Stimulated activated CD8-positive, alpha-beta memory T cell treated with anti-CD3 and anti-CD28 coated beads, Interleukin-15, amount 100 ng/mL, for 1 hour (primary cell): Measurements from ENCODE around the gene PIGR.

Experiments
- DNase-seq: peaks from one replicate; pipeline ENCODE4 v3.0.0-alpha.2; 2020; ENCODE audit warnings: low read depth

PIGR gene

DNA sequence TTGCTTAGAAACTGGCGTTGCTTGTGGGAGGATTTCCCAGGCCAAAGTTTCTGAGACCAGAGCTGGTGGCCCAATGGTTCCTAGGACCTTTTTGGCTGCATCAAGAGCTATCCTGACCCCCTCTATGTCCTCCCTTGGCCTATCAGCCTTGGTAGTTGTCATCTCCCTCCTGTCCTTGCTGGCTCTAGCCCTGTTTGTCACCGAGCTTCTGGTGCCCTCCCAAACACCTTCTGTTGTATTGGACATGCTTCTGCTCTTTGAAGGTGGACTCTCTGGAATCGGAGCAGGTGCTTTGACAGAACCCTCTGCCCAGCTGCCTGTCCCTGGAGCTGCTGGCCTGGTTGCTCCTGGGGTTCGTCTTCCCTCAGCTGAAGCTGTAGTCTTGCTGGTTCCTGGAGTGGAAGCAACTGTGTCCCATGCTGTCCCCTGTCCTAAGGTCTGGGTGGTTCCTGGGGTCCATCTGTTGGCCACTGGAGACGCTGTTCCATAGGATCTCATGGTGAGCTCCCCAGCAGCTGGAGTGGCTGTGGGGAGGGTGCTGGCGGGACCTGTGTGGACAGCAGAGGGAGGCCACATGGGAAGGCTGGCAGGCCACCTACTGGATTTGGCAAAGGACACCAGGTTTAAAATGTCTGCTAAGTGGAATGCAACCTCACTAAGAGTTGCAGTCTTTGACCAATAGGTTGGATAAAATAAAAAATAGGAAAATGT lies 14.6 kb upstream of the PIGR start:
- DNase-seq = no peak

DNA sequence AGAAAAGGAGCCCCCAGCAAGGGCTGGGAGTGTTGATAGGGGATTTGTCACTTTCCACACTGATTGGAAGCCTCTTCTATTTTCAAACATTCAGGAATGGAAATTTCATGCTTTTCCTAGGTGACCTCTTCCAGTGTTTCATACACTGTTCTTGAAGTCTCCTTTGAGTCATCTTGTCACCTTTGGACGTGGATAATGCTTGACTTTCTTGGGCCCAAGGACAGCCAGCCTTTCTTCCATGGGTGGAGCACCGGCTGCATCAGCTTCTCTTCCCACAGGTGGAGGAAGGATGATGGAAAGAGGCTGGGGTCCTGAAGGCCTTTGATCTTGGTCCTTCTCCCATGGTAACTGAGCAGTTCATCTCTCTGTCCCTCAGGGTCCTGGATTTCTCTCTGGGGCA lies 11.9 kb upstream of the PIGR start:
- DNase-seq = no peak

DNA sequence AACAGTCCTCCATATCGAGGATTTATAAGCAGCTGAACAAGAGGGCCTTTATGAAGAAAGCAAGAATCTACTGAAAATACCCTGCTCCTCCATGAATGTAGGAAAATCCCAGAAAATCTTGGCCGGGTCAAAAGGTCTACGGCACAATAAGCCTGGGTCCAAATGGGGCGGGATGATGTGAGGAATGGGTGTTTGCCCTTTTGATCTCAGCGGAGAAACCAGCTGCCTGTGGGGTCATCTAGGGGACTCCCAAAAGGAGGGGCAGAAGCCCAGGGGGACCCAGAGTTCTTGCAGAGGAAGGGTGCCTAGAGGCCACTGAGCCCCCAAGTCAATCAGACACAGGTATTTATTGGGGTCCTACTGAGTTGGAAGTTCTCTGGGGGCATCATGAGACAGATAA lies 11.4 kb upstream of the PIGR start:
- DNase-seq = no peak

DNA sequence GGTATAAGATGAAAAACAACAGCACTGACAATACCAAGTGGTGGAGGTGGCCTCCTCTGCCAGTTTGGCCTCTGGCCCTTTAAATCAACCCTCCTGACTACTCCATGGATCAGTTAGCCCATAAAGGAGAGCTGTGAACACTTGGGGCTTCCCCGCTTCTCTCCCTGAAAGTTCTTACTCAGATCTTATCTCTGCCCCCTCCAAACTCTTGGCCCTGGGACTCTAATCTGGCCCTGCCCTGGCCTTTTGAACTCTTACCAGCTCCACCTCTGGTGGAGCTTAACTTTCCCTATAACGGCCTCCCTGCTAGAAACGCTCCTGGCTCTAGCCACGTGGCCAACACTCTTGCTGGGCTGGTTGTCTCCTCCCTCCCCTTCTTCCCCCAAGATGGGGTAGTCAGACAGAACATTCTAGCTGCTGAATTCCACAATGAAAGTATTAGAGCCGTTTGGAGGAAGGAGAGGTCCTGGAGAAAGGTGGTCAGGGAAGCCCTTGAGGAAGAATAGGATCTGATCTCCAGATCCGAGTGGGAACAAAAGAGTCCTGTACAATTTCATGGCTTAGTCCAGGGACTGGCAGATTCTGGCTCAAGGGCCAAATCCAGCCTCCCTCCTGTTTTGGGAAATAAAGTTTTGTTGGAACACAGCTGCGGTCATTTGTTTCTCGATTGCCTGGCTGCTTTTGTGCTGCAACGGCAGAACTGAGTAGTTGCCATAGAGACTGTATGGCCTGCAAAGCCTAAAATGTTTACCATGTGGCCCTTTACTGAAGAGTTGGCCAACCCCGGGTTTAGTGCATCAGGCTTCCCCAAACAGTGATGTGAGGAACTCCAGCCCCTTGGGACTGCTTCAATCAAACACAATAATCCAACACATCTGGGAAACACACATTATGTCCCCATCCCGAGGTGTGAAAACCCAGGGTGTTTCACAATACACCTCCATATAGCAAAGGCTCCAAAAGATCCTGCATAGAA lies 9.5 kb upstream of the PIGR start:
- DNase-seq = no peak

DNA sequence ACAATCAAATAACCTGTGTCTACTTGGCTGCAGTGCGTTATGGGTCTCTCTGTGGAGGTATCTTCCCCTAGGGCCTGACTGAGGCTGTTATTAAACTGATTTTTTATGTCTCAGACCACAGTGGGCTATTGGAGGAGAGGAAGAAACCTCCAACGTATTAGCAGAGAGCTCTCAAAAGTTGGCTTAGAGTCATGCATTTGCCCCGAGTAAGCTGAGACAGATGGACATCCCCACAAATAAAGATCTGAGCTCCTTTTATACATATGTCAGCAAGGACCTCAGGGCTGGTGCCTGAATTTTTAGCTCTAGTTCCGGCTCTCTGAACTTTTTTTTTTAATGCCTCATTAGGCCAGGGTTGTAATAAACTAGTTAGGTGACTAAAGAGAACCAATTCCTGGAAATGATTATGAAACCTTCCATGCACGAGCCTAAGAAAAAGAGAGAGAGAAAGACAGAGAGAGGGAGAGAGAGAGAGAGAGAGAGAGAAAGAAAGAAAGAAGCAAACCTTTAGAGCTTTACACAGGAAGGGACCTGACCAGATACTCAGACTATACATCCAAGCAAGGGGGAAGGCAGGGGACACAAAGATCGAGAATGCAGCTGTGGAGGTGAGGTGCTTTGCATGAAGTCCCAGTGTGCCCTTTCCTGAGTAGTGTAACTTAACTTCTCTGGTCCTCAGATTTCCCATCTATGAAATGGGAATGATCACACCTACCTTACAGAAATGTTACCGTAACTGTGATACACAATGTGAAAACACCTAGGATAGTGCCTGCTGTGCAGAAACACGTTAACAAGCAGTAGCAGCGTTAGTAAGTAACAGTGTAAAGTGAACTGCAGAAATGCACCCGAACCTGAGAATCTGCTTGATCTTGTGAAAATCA lies 8.4 kb upstream of the PIGR start:
- no peak for DNase-seq

DNA sequence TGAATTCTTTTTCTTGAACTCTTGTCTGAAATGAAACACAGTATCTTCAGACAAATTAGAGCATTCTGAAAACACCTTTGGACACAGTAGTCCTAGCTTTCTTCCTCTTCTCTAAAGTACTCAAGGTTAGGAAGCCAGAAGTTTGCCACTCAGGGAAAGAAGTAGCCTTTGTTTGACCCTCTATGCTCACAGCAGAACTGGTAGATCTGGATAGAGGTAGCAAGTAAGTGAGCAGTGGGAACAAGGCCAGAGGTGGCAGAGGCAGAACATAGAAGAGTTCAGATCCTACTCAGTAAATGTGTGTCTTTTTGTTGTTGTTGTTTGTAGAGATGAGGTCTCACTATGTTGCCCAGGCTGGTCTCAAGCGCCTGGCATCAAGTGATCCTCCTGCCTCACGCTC lies 7.4 kb upstream of the PIGR start:
- DNase-seq = no peak

DNA sequence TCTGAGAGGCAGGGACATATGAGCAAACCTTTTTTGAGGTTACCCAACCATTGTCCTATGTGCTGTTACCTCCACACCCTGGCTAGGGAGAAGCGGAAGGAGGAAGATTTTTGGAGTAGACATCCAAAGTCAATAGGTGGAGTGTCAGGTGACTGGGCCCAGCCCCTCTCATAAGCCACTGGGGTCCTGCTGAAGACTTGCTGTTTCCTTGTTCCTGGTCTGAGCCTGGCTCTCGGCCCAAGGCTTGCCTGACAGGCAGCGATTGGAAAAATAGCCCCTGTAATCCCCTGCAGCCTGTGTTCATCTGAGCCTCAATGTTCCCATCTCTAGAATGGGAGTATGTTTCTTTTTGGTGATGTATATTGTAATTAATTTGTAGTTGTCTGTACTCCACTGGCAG lies 6.9 kb upstream of the PIGR start:
- DNase-seq = no peak

DNA sequence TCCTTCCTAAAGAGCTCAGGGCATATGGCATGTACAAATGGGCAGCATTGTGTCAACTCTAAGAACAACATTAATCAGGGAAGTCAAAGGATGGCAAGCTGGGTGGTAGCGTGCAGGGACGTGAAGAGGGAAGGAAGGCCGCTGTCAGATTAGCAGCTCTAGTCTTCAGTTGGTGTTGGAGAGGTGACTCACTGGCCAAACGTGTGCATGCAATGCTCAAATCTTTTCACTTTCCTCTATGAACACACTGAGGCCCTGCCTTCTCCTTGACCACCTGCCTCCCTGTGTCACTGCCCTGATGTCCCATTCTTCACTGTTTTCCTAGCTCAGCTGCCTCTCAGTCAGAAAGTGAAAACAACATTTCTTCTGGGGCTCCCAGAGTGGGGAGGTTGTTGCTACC lies 5.9 kb upstream of the PIGR start:
- no peak for DNase-seq

DNA sequence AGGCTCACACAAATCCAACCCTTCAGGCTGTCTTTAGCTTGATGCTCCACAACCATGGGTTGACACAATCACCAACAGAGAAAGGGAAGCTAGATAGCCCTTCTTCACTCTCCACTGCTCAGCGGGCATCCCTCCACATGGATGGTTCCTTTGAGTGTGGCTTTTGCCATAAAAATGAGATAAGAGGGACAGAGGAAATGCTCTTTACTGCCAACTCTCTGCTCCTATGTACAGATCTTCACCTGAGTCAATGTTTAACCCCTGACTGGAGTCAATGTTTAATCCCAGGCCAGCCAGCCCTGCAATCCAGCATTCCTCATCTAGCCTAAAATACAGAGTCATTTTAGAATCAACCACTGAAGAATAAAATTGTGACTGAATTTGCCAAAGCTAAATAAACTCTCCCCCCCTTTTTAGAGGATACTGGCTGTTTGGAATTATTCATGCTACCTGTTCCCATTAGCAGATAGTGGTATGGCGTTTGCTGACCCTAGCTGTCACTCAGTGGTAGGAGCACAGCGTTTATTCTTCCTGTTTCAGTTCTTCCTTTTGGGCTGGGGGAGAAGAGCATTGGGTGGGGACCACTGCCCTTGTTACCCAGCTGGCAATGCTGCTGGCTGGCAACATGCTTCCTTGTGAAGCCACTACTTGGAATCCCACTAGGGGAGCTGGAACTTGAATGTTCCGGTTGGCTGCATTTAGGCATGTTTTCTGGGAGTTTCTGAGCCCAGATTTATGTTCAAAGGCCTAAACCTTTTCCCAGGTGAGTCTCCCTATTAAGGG lies 5.2 kb upstream of the PIGR start:
- DNase-seq = no peak

DNA sequence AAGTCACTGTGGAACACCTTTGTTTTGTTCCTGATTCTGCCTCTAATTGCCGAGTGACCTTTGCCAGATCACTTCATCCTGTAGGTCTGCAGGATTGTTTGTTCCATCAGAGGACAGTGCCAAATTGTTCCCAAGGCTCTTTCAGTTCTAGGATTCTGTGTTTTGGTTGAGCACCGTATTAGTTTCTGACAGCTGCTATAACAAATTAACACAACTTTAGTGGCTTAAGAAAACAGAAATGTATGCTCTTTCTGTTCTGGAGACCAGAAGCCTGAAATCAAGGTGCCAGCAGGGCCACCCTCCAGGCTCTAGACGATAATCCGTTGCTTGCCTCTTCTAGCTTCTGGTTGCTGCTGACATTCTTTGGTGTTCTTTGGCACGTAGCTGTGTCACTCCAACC lies 3.4 kb upstream of the PIGR start:
- DNase-seq = no peak

DNA sequence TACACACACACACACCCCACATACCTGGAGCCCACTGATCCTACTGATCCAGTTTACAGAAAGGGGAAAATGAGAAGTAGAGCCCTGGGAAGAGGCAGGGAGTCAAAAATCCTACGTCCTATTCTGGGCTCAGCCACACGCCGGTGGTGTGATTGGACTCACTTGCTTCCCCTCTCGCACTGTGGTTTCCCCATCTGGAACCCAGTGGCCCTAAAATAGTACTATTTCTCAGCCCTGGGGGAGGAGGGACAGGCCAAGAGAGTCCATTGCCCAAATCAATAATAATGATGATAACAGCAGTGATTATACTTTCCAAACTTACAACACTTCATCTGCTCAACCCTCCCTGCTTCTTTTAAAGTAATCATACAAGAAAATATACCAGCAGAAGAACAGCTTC lies 2.9 kb upstream of the PIGR start:
- DNase-seq = no peak

DNA sequence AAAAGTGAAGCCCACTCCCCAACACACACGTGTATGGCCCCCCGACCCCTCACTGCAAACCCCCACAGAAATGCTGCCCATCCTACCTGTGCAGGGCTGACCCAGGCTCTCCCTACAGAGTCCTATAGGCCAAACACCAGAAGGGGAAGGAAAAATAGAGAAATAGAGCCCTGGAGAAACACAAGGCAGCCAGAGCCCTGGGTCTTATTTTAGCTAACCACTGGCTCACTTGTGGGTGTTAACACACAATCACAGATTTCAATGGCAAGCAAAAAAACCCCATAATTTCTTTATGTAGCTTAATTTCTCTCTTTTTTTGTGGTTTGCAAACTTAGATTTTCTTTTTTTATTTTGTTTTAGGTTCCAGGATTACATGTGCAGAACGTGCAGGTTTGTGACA lies 989 bp upstream of the PIGR start:
- DNase-seq = no peak

DNA sequence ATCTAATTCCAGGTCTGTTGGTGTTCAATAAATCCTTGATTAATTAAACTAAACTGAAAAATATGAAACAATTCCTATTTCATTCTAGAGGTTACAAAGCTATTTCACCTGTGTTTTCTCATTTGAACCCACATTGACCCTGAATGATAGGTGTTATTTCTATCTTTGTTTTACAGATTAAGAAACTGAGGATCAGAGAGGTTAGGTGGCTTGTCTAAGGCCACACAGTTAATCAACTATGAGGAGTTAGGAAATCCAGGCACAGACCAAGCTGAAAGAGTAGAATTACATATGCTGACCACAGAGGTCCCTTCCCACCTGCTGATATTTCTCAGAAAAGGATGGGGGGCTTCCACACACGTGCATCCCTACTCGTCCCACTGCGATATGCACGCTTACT lies 487 bp downstream of the PIGR start:
- no peak for DNase-seq

DNA sequence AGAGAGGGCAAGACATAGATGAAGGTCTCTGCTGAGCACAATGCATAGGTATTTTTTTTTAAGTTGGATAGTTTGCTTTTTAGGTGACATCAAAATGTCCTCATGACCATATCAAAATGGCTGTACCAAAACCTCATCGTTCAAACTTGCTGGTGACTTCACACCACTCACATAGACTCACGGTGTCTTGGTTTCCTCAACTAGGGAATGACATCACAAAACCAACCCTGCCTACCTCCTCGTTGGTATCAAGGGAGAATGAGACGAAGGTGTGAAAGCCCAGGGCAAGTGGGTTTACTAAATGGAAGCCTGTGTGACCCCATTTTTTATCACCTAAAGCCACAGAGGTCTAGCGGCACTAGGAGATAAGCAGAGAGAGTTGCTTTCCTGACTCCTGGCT lies 1.6 kb downstream of the PIGR start:
- DNase-seq = no peak

DNA sequence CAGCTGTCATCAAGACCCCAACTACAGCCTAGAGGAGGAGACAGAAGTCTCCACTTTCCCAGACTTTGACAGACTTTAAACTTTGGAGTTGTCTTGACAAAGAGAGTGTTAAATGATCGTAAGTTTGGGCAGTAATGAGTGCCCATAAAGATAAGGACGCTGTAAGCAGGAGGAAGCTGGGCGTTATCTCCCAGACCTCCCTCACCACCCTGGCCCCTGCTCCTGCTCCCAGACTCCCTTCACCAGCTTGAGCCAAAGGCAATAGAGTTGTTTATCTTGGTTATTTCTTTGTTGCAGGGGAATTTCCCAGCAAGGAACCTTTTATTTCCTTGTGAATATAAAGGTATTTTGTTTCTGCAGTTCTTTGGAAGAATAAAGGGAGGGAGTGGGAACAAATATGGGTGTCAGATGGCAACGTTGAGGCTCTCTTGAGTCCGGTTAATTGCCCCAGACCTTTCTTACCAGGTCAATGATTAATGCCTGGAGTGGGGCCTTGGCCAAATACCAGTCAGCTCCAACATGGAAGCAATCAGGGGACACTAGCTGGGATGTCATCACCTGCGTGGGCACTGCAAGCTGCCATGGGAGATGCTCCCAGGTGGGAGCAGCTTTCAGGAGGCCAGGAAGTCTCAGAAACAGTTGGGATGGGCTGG lies 4.4 kb downstream of the PIGR start:
- no peak for DNase-seq

DNA sequence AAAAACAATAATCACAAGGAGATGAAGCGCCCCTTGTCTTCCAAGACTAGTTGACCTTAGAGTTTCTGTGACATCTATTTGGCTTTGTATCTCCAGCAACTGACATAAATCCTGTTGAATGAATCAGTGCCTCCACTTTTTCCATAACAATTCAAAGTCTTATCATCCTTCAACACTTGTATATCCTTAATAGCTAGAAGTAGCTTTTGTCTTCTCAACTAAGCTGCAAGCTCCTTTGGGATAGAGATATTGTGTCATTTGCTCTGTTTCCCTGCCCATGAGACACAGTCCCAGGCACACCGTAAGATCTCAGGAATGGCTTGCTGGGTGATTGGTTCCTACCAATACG lies 5.7 kb downstream of the PIGR start:
- no peak for DNase-seq

DNA sequence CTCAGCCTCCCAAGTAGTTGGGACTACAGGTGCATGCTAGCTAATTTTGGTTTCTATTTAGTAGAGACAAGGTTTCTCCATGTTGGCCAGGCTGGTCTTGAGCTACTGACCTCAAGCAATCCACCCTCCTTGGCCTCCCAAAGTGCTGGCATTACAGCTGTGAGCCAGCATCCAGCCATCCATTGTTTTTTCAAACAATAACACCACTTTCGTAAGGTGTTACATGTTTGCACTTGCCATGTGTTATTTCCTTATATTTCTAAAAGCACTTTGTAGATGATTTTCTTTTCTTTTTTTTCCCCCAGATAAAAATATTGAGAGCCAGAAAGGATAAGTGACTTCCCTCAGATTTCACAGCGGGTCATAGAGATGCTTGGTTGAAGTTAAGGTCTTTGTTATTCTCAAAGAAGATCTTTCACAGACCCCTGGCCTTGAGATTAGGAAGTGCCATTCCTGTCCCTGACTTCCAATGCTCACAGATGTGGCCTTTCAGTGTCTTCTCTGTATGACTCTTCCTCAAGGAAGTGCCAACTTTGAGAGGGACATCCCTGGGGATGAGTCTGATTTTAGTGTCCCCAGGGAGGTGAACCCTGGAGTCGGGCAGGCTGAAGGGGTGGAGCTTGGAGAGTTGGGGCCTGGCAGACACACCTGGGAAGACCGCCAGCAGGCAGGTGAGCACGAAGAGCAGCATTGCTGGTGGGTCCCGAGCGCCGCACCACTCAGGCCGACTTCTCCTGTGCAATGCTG lies 6.3 kb downstream of the PIGR start:
- no peak for DNase-seq

DNA sequence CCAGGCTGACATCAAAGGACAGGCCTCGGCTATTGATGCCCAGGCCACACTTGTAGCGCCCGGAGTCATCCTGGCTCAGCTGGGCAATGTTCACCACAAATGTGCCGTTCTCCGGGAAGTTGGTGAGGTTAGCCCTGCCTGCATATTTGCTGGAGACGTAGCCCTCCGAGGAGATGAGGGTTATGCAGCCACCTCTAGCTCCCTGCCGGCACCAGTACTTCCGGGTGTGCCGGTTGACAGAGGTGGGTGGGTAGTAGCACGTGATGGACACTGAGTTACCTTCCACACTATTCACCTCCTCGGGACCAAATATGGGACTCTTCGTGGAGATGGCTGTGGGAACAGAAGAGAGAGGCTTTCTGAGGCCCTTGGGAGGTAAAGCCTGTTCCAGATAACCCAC lies 7.1 kb downstream of the PIGR start:
- DNase-seq = no peak

DNA sequence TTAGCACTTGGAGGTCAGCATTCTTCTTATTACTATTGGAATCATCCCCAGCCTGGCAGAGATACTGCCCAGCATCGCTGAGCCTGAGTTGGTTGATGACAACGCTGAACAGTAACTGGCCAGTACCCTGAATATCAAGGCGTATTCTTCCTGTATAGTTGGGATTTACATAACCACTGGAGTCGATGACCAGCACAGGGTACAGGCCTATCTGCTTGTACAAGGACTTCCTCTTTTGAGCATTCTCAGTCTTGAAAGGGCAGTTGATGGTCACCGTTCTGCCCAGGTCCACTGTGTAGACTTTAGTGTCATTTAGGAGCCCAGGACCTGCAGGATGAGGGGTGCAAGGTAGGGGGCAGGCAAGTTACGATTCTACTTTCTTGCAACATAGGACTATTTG lies 8.8 kb downstream of the PIGR start:
- DNase-seq = no peak

DNA sequence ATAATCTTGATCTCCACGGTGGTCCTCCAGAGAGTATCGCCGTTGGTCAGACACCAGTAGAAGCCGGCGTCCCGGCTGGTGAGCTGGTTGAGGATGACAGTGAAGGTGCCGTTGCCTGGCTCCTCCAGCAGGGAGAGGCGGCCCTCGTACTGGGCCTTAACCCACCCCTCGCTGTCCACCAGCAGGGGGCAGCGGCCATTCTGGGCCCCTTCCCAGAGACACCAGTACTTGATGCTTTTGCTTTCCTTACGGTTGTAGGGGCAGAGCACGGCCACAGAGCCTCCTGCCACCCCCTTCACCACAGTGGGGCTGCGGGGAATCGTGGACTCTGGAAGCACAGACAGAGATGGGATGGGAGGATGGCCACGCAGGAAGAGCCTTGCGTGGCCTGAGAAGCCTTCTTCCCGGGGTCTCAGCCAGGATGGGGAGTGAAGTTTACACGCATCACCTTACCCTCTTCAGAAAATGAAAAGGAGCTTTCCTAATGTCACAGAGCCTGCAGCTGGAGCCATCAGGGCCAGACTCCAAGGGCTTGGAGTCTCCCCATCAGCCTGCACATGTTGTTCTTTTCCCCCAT lies 10.7 kb downstream of the PIGR start:
- DNase-seq = no peak
